HL-60/S4 treated with phorbol 12-myristate 13-acetate at 8.2 ng/mL for 4 days and 3 days (cell line): ENCODE measurements around the gene UBE2N.

Experiments used
- in situ Hi-C: fragments of 300-500 bp; cut with MboI; formaldehyde crosslinking; loops from 2 replicates; pipeline ENCODE4 v1.15.0; 2022; ENCODE audit warnings: low sequenced_read_pairs

UBE2N gene

GRCh38 chr12:93415723-93416464 is 25.9 kb downstream of the UBE2N start:
- in situ Hi-C loops = loop anchor here (25.0 kb wide), 2 partner anchors 429 to 629 kb away; no protein-coding TSS in a partner anchor

GRCh38 chr12:93413064-93413463 is 28.7 kb downstream of the UBE2N start:
- in situ Hi-C loops = loop anchor here (25.0 kb wide), 2 partner anchors 426 to 626 kb away; no protein-coding TSS in a partner anchor

GRCh38 chr12:93412396-93412795 is 29.4 kb downstream of the UBE2N start:
- in situ Hi-C loops = loop anchor here (25.0 kb wide), 2 partner anchors 425 to 625 kb away; no protein-coding TSS in a partner anchor

GRCh38 chr12:93411060-93411459 is 30.7 kb downstream of the UBE2N start:
- in situ Hi-C loops = loop anchor here (25.0 kb wide), 2 partner anchors 424 to 624 kb away; no protein-coding TSS in a partner anchor

GRCh38 chr12:93409343-93410187 is 32.2 kb downstream of the UBE2N start:
- in situ Hi-C loops = loop anchor here (25.0 kb wide), 2 partner anchors 422 to 622 kb away; no protein-coding TSS in a partner anchor

GRCh38 chr12:93408813-93409212 is 32.9 kb downstream of the UBE2N start:
- in situ Hi-C loops = loop anchor here (25.0 kb wide), 2 partner anchors 422 to 622 kb away; no protein-coding TSS in a partner anchor

- in situ Hi-C loops = loop anchor here (25.0 kb wide), 2 partner anchors 421 to 621 kb away; no protein-coding TSS in a partner anchor
These were observed 33.8 kb downstream of the UBE2N start for GRCh38 chr12:93407963-93408283.

- in situ Hi-C loops = loop anchor here (25.0 kb wide), 2 partner anchors 420 to 620 kb away; no protein-coding TSS in a partner anchor
These were observed 34.4 kb downstream of the UBE2N start for GRCh38 chr12:93407054-93407962.

- in situ Hi-C loops = loop anchor here (25.0 kb wide), 2 partner anchors 418 to 618 kb away; no protein-coding TSS in a partner anchor
These were observed 36.5 kb downstream of the UBE2N start for GRCh38 chr12:93404961-93405849.

GRCh38 chr12:93403988-93404803 is 37.6 kb downstream of the UBE2N start:
- in situ Hi-C loops = loop anchor here (25.0 kb wide), 2 partner anchors 417 to 617 kb away; no protein-coding TSS in a partner anchor

- in situ Hi-C loops = loop anchor here (25.0 kb wide), 2 partner anchors 415 to 615 kb away; no protein-coding TSS in a partner anchor
These were observed 39.1 kb downstream of the UBE2N start for GRCh38 chr12:93402333-93403311.

GRCh38 chr12:93399183-93399863 is 42.4 kb downstream of the UBE2N start:
- in situ Hi-C loops = loop anchor here (25.0 kb wide), 2 partner anchors 287 to 362 kb away; no protein-coding TSS in a partner anchor

GRCh38 chr12:93397412-93397811 is 44.3 kb downstream of the UBE2N start:
- in situ Hi-C loops = loop anchor here (25.0 kb wide), 2 partner anchors 285 to 360 kb away; no protein-coding TSS in a partner anchor

GRCh38 chr12:93393425-93393824 is 48.3 kb downstream of the UBE2N start:
- in situ Hi-C loops = loop anchor here (25.0 kb wide), 2 partner anchors 281 to 356 kb away; no protein-coding TSS in a partner anchor

GRCh38 chr12:93390549-93391297 is 51.0 kb downstream of the UBE2N start:
- in situ Hi-C loops = loop anchor here (25.0 kb wide), 2 partner anchors 278 to 353 kb away; no protein-coding TSS in a partner anchor
